ENCODE data around the gene CTNNBIP1. TPM values are rescaled to one million over a fixed set of nuclear protein-coding genes. Genes with fewer than 3 reads are reported as not detected.

The CTNNBIP1 gene
- total RNA-seq, 2 experiments from 2014 or later, result 9.0 to 9.6 TPM

DNA sequence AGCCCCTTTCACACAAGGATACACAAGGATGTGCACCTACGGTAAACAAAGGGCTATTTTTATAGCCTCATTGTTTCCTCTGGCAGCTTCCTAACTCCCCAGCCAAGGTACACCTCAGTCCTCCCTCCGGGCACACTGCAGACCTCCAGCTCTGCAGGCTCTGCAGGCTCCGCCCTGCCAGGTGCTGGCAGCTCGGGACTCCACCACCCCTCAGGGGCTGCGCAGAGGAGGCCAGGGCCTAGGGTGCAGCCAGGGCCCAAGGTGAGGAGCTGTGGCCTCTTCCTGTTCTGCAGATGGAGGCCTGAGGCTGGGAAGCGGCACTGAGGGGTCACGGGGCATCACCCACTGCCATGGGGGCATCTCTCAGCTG is 66.5 kb downstream of the CTNNBIP1 start:
- no peaks in the 10 kb centered on the region for H3K9me3 Mint-ChIP-seq
- no peak for DNase-seq
- no peaks in the 10 kb centered on the region for H3K4me1 Mint-ChIP-seq (ENCODE audit: low read depth)
- CTCF ChIA-PET, result interaction anchor here (3.0 kb wide), 1 partner anchor 59 kb away, joined by 15 read pairs; no protein-coding TSS in a partner anchor
- TF ChIP-seq, protein P1, sequence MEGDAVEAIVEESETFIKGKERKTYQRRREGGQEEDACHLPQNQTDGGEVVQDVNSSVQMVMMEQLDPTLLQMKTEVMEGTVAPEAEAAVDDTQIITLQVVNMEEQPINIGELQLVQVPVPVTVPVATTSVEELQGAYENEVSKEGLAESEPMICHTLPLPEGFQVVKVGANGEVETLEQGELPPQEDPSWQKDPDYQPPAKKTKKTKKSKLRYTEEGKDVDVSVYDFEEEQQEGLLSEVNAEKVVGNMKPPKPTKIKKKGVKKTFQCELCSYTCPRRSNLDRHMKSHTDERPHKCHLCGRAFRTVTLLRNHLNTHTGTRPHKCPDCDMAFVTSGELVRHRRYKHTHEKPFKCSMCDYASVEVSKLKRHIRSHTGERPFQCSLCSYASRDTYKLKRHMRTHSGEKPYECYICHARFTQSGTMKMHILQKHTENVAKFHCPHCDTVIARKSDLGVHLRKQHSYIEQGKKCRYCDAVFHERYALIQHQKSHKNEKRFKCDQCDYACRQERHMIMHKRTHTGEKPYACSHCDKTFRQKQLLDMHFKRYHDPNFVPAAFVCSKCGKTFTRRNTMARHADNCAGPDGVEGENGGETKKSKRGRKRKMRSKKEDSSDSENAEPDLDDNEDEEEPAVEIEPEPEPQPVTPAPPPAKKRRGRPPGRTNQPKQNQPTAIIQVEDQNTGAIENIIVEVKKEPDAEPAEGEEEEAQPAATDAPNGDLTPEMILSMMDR (IDR thresholded peaks at IDR 0.05), result no peak
- H3K27ac Mint-ChIP-seq, result no peak overlapping the region
- H3K27me3 Mint-ChIP-seq, result no peaks in the 10 kb centered on the region
- H3K4me3 Mint-ChIP-seq, result no peak overlapping the region
- POLR2A ChIA-PET, result no interaction called here
- intact Hi-C loops (cut with micrococcal nuclease), result no loop called here
- H3K36me3 Mint-ChIP-seq (ENCODE audit: low read depth), result no peaks in the 10 kb centered on the region
- no peak for ATAC-seq

DNA sequence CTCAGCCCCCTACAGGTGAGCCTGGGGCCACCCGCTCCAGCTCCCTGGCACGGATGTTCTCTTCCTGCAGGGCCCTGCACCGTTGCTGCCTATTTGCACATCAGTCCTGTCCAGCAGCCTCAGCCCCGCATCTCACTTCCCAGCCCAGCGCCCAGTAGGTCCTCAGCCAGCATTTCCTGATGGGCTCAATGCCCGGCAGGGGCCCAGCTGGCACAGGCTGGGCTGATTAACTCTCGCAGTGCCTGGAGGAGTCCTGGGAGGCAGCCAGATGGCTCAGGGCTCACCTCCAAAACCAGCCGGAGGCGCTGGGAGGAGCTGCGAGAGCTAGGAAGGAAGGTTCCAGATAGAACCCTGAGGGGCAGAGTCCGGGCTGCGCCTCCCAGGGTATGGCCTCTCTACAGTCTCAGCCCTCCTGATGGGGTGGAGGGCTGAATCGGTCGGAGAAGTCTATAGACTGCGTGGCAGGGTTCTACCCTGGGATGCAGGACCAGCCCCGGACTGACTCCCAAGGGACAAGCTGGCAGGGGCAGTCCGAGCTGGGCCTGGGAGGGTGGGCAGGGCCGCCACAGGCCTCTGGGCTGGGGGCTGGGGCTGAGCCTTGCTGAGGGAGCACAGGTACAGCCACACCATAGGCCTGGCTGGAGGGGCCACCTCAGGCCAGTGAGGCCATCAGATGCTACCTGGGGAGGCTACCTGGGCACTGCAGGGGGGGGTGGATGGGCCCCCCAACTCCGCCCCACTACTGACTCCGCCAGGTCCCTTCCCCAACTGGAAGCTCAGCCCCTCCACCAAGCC is 67.1 kb downstream of the CTNNBIP1 start:
- H3K27ac Mint-ChIP-seq, result no peak overlapping the region
- ATAC-seq (no peak), DNase-seq (no peak)
- TF ChIP-seq, protein P1 (IDR thresholded peaks at IDR 0.05), result no peak
- intact Hi-C loops (cut with micrococcal nuclease), result no loop called here
- CTCF ChIA-PET, result interaction anchor here (3.0 kb wide), 1 partner anchor 59 kb away, joined by 15 read pairs; no protein-coding TSS in a partner anchor
- H3K4me3 Mint-ChIP-seq, result no peak overlapping the region
- no peaks in the 10 kb centered on the region for H3K4me1 Mint-ChIP-seq (ENCODE audit: low read depth)
- H3K36me3 Mint-ChIP-seq (ENCODE audit: low read depth), result no peaks in the 10 kb centered on the region
- no peaks in the 10 kb centered on the region for H3K9me3 Mint-ChIP-seq
- POLR2A ChIA-PET, result no interaction called here
- H3K27me3 Mint-ChIP-seq, result no peaks in the 10 kb centered on the region

DNA sequence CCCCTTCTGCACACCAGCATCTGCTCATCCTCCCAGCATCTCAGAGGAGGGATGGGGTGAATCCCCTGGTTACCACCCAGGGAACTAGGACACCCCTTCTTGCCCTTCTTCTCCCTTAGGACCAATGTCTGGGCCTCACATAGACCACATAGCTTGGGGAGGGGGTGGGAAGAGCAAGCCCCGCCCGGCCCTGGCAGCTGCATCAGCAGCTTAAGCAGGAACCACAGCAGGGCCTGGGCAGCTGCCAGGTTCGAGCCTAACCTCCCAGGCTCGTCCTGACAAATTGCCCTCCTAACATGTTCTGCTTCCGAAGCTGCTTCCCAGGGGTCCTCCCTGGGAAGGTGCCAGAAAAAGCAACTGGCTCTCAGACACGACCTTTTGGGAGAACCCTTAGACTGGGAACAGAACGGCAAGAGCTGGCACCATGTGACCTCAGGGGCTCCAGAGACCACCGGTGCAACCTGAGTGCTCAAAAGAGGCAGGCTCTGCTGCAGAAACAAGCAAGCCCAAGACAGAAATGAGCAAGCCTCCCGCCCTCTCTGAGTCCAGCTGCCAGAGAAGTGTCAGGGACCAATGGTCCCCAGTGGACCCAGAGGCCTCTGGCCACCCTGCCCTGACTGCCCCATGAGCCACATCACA is 67.9 kb downstream of the CTNNBIP1 start:
- no peaks in the 10 kb centered on the region for H3K4me1 Mint-ChIP-seq (ENCODE audit: low read depth)
- no peak overlapping the region for H3K27ac Mint-ChIP-seq
- no peaks in the 10 kb centered on the region for H3K36me3 Mint-ChIP-seq (ENCODE audit: low read depth)
- ChIA-PET POLR2A (interaction anchor here (1.1 kb wide), 1 partner anchor 57 kb away, joined by 4 read pairs; no protein-coding TSS in a partner anchor), CTCF (interaction anchor here (0.7 to 3.0 kb wide), 2 partner anchors 15 to 58 kb away, joined by 3 to 15 read pairs; no protein-coding TSS in a partner anchor)
- no peaks in the 10 kb centered on the region for H3K9me3 Mint-ChIP-seq
- DNase-seq (no peak), ATAC-seq (no peak)
- intact Hi-C loops (cut with micrococcal nuclease), result no loop called here
- H3K4me3 Mint-ChIP-seq, result no peak overlapping the region
- TF ChIP-seq, protein P1 (IDR thresholded peaks at IDR 0.05), result no peak
- H3K27me3 Mint-ChIP-seq, result no peaks in the 10 kb centered on the region

DNA sequence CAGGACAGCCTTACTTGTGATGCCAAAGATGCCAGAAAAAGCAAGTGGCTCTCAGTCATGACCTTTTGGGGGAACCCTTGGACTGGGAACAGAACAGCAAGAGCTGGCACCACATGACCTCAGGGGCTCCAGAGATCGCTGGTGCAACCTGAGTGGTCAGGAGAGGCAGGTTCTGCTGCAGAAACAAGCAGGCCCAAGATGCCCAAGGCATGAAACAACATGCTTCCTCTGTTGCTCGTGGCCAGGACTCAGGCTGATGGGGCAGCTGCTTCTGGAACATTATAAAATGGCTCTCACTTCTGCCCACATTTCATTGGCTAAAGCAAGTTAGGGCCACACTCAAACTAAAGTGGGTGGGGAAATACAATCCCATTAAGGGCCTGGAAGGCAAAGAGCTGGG is 68.6 kb downstream of the CTNNBIP1 start:
- DNase-seq (no peak), ATAC-seq (no peak)
- ChIA-PET CTCF (interaction anchor here (0.7 to 3.0 kb wide), 2 partner anchors 14 to 57 kb away, joined by 3 to 15 read pairs; no protein-coding TSS in a partner anchor), POLR2A (interaction anchor here (1.1 kb wide), 1 partner anchor 57 kb away, joined by 4 read pairs; no protein-coding TSS in a partner anchor)
- intact Hi-C loops (cut with micrococcal nuclease), result no loop called here
- no peaks in the 10 kb centered on the region for H3K4me1 Mint-ChIP-seq (ENCODE audit: low read depth)
- no peaks in the 10 kb centered on the region for H3K9me3 Mint-ChIP-seq
- H3K36me3 Mint-ChIP-seq (ENCODE audit: low read depth), result no peaks in the 10 kb centered on the region
- no peak overlapping the region for H3K27ac Mint-ChIP-seq
- H3K27me3 Mint-ChIP-seq, result no peaks in the 10 kb centered on the region
- H3K4me3 Mint-ChIP-seq, result no peak overlapping the region
- TF ChIP-seq, protein P1 (IDR thresholded peaks at IDR 0.05), result no peak

DNA sequence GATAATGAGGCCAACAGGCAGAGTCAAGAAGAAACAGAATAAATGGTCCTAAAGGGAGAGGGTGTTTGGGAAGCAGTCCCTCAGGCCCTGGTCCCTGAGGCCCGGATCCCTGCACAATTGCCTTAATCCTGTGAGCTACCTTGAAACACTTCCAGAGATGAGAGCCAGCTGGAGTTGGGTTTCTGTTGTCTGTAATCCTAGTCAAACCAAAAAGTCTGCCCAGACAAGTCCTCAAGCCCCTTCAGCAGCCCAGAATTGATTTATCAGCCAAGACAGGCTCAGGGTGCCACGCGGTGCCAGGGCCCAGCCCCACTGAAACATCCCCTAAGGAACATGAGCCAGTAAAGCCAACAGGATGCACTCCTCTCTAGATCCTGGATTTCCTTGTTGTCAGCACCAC is 69.9 kb downstream of the CTNNBIP1 start:
- POLR2A ChIA-PET, result no interaction called here
- TF ChIP-seq, protein P1 (IDR thresholded peaks at IDR 0.05), result no peak
- intact Hi-C loops (cut with micrococcal nuclease), result no loop called here
- no peak overlapping the region for H3K27ac Mint-ChIP-seq
- DNase-seq, result no peak
- H3K9me3 Mint-ChIP-seq, result no peaks in the 10 kb centered on the region
- CTCF ChIA-PET, result interaction anchor here (0.7 kb wide), 1 partner anchor 56 kb away, joined by 3 read pairs; no protein-coding TSS in a partner anchor
- no peaks in the 10 kb centered on the region for H3K36me3 Mint-ChIP-seq (ENCODE audit: low read depth)
- H3K4me1 Mint-ChIP-seq (ENCODE audit: low read depth), result no peaks in the 10 kb centered on the region
- no peak overlapping the region for H3K4me3 Mint-ChIP-seq
- ATAC-seq, result no peak
- H3K27me3 Mint-ChIP-seq, result no peaks in the 10 kb centered on the region
